ENCODE data around the gene POLR3K.

POLR3K gene

GRCh38 chr16:53346-54236, at the start of gene POLR3K, which contains the start of gene SNRNP25:
POLR3K (minus strand) TSS chr16:53608; CDS start chr16:53586, 22 bp downstream.
SNRNP25 (plus strand) TSS chr16:53828; CDS start chr16:54017, 189 bp downstream.
- H3K9ac ChIP-seq (ENCODE audit: low read depth, low read length), result peak within 1 kb of the TSS; percentile 84
- H3K9me3 ChIP-seq (ENCODE audit: insufficient read depth, low read length, severe bottlenecking), result no peaks in the 10 kb centered on the region
- DNase-seq, result peak; percentile 99
- H3K27ac ChIP-seq (ENCODE audit: low read length), result peak within 1 kb of the TSS; percentile 83
- H3K79me2 ChIP-seq (ENCODE audit: insufficient read depth, low read length), result peaks cover 59% of the 10 kb centered on the region
- peak within 1 kb of the TSS; percentile 83 for H3K4me2 ChIP-seq (ENCODE audit: insufficient read depth, low read length)
- peak within 1 kb of the TSS; percentile 87 for H2AFZ ChIP-seq (ENCODE audit: low read depth, low read length)
- H4K20me1 ChIP-seq (ENCODE audit: insufficient read depth, low read length), result peaks cover 21% of the 10 kb centered on the region; the same call in 1 of the 2 replicates
- H3K27me3 ChIP-seq (ENCODE audit: insufficient read depth, low read length, poor library complexity), result no peaks in the 10 kb centered on the region
- H3K36me3 ChIP-seq (ENCODE audit: insufficient read depth, low read length), result peaks cover 60% of the 10 kb centered on the region
- H3K4me3 ChIP-seq (ENCODE audit: low read depth in 1 of 2, low read length in 2 of 2), result peak within 1 kb of the TSS; percentile 62 to 84
- peak; percentile 98 for ATAC-seq (ENCODE audit: insufficient read depth, low read depth)
- TF ChIP-seq CTCF (IDR thresholded peaks at IDR 0.05; ENCODE audit: borderline replicate concordance, extremely low read depth, low read length, poor library complexity, severe bottlenecking) (no peak), EZH2 (IDR thresholded peaks at IDR 0.05; ENCODE audit: borderline replicate concordance, low read depth, low read length, severe bottlenecking) (no peak)
- H3K4me1 ChIP-seq (ENCODE audit: insufficient read depth, low read length), result peaks cover 45% of the 10 kb centered on the region

- Histone ChIP-seq H2AFZ (ENCODE audit: low read depth, low read length) (no peak overlapping the region), H3K9me3 (ENCODE audit: insufficient read depth, low read length, severe bottlenecking) (no peaks in the 10 kb centered on the region), H3K36me3 (ENCODE audit: insufficient read depth, low read length) (peaks cover 54% of the 10 kb centered on the region), H3K27ac (ENCODE audit: low read length) (no peak overlapping the region), H3K4me1 (ENCODE audit: insufficient read depth, low read length) (no peaks in the 10 kb centered on the region), H3K4me3 (ENCODE audit: low read depth in 1 of 2, low read length in 2 of 2) (no peak overlapping the region), H3K79me2 (ENCODE audit: insufficient read depth, low read length) (no peaks in the 10 kb centered on the region), H3K4me2 (ENCODE audit: insufficient read depth, low read length) (no peak overlapping the region), H3K9ac (ENCODE audit: low read depth, low read length) (no peak overlapping the region), H3K27me3 (ENCODE audit: insufficient read depth, low read length, poor library complexity) (no peaks in the 10 kb centered on the region), H4K20me1 (ENCODE audit: insufficient read depth, low read length) (peaks cover 12% of the 10 kb centered on the region)
- DNase-seq (no peak), ATAC-seq (ENCODE audit: insufficient read depth, low read depth) (no peak)
- TF ChIP-seq EZH2 (IDR thresholded peaks at IDR 0.05; ENCODE audit: borderline replicate concordance, low read depth, low read length, severe bottlenecking), result no peak
- TF ChIP-seq CTCF (IDR thresholded peaks at IDR 0.05; ENCODE audit: borderline replicate concordance, extremely low read depth, low read length, poor library complexity, severe bottlenecking), result no peak
Observed at GRCh38 chr16:102060-102855, 48.9 kb upstream of the POLR3K start.

- Histone ChIP-seq H3K4me3 (ENCODE audit: low read depth in 1 of 2, low read length in 2 of 2) (no peak overlapping the region), H3K36me3 (ENCODE audit: insufficient read depth, low read length) (peaks cover 49% of the 10 kb centered on the region), H3K9ac (ENCODE audit: low read depth, low read length) (no peak overlapping the region), H3K4me1 (ENCODE audit: insufficient read depth, low read length) (no peaks in the 10 kb centered on the region), H3K27me3 (ENCODE audit: insufficient read depth, low read length, poor library complexity) (no peaks in the 10 kb centered on the region), H4K20me1 (ENCODE audit: insufficient read depth, low read length) (peaks cover 8% of the 10 kb centered on the region), H2AFZ (ENCODE audit: low read depth, low read length) (no peak overlapping the region), H3K4me2 (ENCODE audit: insufficient read depth, low read length) (no peak overlapping the region), H3K79me2 (ENCODE audit: insufficient read depth, low read length) (no peaks in the 10 kb centered on the region), H3K27ac (ENCODE audit: low read length) (no peak overlapping the region), H3K9me3 (ENCODE audit: insufficient read depth, low read length, severe bottlenecking) (no peaks in the 10 kb centered on the region)
- ATAC-seq (ENCODE audit: insufficient read depth, low read depth) (no peak), DNase-seq (no peak)
- TF ChIP-seq CTCF (IDR thresholded peaks at IDR 0.05; ENCODE audit: borderline replicate concordance, extremely low read depth, low read length, poor library complexity, severe bottlenecking) (no peak), EZH2 (IDR thresholded peaks at IDR 0.05; ENCODE audit: borderline replicate concordance, low read depth, low read length, severe bottlenecking) (no peak)
Observed at GRCh38 chr16:101586-101985, 48.2 kb upstream of the POLR3K start.
